Panc1 (cell line): Measurements from ENCODE around the gene LRRC36. TPM values are rescaled to one million over a fixed set of nuclear protein-coding genes. Genes with fewer than 3 reads are reported as not detected.

ENCODE experiments used
- ATAC-seq: fragments of 200-7000 bp; cut with Tn5 transposase; 2 replicates; pipeline ENCODE4 v1.9.1; 2020; ENCODE audit warnings: mild to moderate bottlenecking, moderate library complexity
- BruUV-seq: library from RNA; stranded (reverse); fragments of 400-500 nt; replicated peaks from 2 replicates; lab custom pipeline; 2021; lab: Mats Ljungman, UMichigan
- CTCF ChIA-PET: fragments of 300-600 bp; sonication (Branson Sonifier 250); formaldehyde crosslinking; loops from one replicate; lab custom pipeline; 2022; ENCODE audit warnings: antibody characterized with exemption; lab: Charles Lee
- POLR2A ChIA-PET: fragments of 300-600 bp; sonication (Branson Sonifier 250); formaldehyde crosslinking; loops from one replicate; lab custom pipeline; 2022; ENCODE audit warnings: antibody characterized with exemption; lab: Charles Lee
- DNase-seq: peaks from one replicate; pipeline ENCODE4 v3.0.0-alpha.2; 2010; ENCODE audit warnings: low read depth, low spot score
- H3K27ac ChIP-seq: 2 replicates; pipeline ENCODE4 v1.5.1; 2011; ENCODE audit warnings: mild to moderate bottlenecking, low read length, inconsistent platforms
- H3K27me3 ChIP-seq: fragments of 200-500 bp; sonication (Bioruptor generic); 2 replicates; pipeline ENCODE4 v1.6.0; 2014; ENCODE audit warnings: low read length, inconsistent platforms; ENCODE audit not compliant: control insufficient read depth, insufficient read depth
- H3K36me3 ChIP-seq: fragments of 200-500 bp; sonication (Bioruptor generic); 2 replicates; pipeline ENCODE4 v1.5.1; 2014; ENCODE audit warnings: inconsistent platforms, mild to moderate bottlenecking, low read length, moderate library complexity; ENCODE audit not compliant: control insufficient read depth, insufficient read depth
- H3K4me1 ChIP-seq: 2 replicates; pipeline ENCODE4 v1.5.1; 2011; ENCODE audit warnings: inconsistent platforms, mild to moderate bottlenecking, low read length, moderate library complexity; ENCODE audit not compliant: control insufficient read depth, insufficient read depth
- H3K4me3 ChIP-seq, 2 experiments: 2 replicates each; pipeline ENCODE4 v1.5.1; 2011 to 2012; ENCODE audit warnings: low read depth in 2 of 2, low read length in 2 of 2, mild to moderate bottlenecking in 2 of 2, inconsistent platforms in 1 of 2, moderate library complexity in 1 of 2
- H3K9me3 ChIP-seq: fragments of 200-500 bp; sonication (Bioruptor generic); 2 replicates; pipeline ENCODE4 v1.5.1; 2014; ENCODE audit warnings: low read depth, mild to moderate bottlenecking, inconsistent platforms, low read length, moderate library complexity; ENCODE audit not compliant: control insufficient read depth, insufficient read depth
- CTCF ChIP-seq: fragments of 450-650 bp; IDR thresholded peaks from 2 replicates; pipeline ENCODE4 v1.5.1; 2017; ENCODE audit warnings: mild to moderate bottlenecking
- POLR2AphosphoS5 ChIP-seq: IDR thresholded peaks from 2 replicates; pipeline ENCODE4 v1.6.1; 2012; ENCODE audit warnings: mild to moderate bottlenecking, low read depth, low read length, moderate library complexity
- REST ChIP-seq, 2 experiments: IDR thresholded peaks; 2 replicates each; pipeline ENCODE4 v1.6.1; 2011 to 2012; ENCODE audit warnings: low read depth in 2 of 2, control low read depth in 1 of 2, low read length in 1 of 2, mild to moderate bottlenecking in 1 of 2, moderate library complexity in 1 of 2; ENCODE audit not compliant: insufficient read depth in 1 of 2
- SIN3A ChIP-seq: IDR thresholded peaks from 2 replicates; pipeline ENCODE4 v1.6.1; 2012; ENCODE audit warnings: low read depth, mild to moderate bottlenecking, low read length, moderate library complexity, borderline replicate concordance; ENCODE audit not compliant: insufficient read depth
- TCF7L2 ChIP-seq: IDR thresholded peaks from 2 replicates; pipeline ENCODE4 v1.6.1; 2011; ENCODE audit warnings: mild to moderate bottlenecking, low read depth, low read length, inconsistent platforms
- in situ Hi-C: cut with HindIII; loops from 2 replicates; pipeline ENCODE4 v1.10.0; 2016; ENCODE audit warnings: low sequenced_read_pairs, low pct_unique_long_range_greater_than_20kb
- intact Hi-C: fragments of 100-400 bp; cut with micrococcal nuclease; formaldehyde crosslinking; loops from one replicate; pipeline ENCODE4 v1.10.0; 2022; ENCODE audit not compliant: unreplicated experiment
- total RNA-seq: library from RNA; stranded (reverse); gene quantifications from one replicate; pipeline ENCODE4 v1.2.1, GENCODE V29; 2021; ENCODE audit not compliant: unreplicated experiment

Gene LRRC36
- total RNA-seq, 1 experiment from 2014 or later: 0.54 TPM

GRCh38 chr16:67429799-67430503 is 103.3 kb downstream of the LRRC36 start:
- H3K9me3 ChIP-seq: no peaks in the 10 kb centered on the region
- H3K36me3 ChIP-seq: no peaks in the 10 kb centered on the region
- intact Hi-C loops: loop anchor here (2.0 kb wide), 1 partner anchor 35 kb away; no protein-coding TSS in a partner anchor
- peaks cover 2% of the 10 kb centered on the region; the same call in 1 of the 2 replicates for H3K4me1 ChIP-seq
- ChIA-PET CTCF (no interaction called here), POLR2A (no interaction called here)
- peak overlapping the region; percentile 32 to 37 for H3K4me3 ChIP-seq
- BruUV-seq: no TSS peak
- H3K27ac ChIP-seq: no peak overlapping the region
- DNase-seq: no peak
- ATAC-seq: no peak
- TF ChIP-seq REST (IDR thresholded peaks at IDR 0.05; ENCODE audit: insufficient read depth in 1 of 2, low read depth in 2 of 2, low read length in 1 of 2) (no peak), SIN3A (no peak), CTCF (no peak), POLR2AphosphoS5 (no peak), TCF7L2 (no peak)
- in situ Hi-C loops: no loop called here
- no peaks in the 10 kb centered on the region; the same call in 1 of the 2 replicates for H3K27me3 ChIP-seq

GRCh38 chr16:67430504-67430976 is 103.9 kb downstream of the LRRC36 start:
- intact Hi-C loops: no loop called here
- in situ Hi-C loops: no loop called here
- TF ChIP-seq SIN3A (no peak), REST (IDR thresholded peaks at IDR 0.05; ENCODE audit: insufficient read depth in 1 of 2, low read depth in 2 of 2, low read length in 1 of 2) (no peak), POLR2AphosphoS5 (no peak)
- H3K27me3 ChIP-seq: no peaks in the 10 kb centered on the region; the same call in 1 of the 2 replicates
- ATAC-seq (peak; percentile 43), DNase-seq (no peak)
- ChIA-PET CTCF (interaction anchor here (0.6 to 0.7 kb wide), 2 partner anchors 9 to 13 kb away, joined by 3 read pairs; no protein-coding TSS in a partner anchor), POLR2A (no interaction called here)
- peak overlapping the region; percentile 32 to 37 for H3K4me3 ChIP-seq
- BruUV-seq: no TSS peak
- no peaks in the 10 kb centered on the region for H3K9me3 ChIP-seq
- no peaks in the 10 kb centered on the region for H3K36me3 ChIP-seq
- H3K27ac ChIP-seq: no peak overlapping the region
- H3K4me1 ChIP-seq: peaks cover 2% of the 10 kb centered on the region; the same call in 1 of the 2 replicates
